NOMO-1 (cell line): ENCODE results near the gene PRUNE2.

Source experiments
- DNase-seq, 2 experiments: peaks; one replicate each; lab custom pipeline; 2025; ENCODE audit not compliant: unreplicated experiment in 2 of 2; lab: John Stamatoyannopoulos, UW

Gene PRUNE2

DNA sequence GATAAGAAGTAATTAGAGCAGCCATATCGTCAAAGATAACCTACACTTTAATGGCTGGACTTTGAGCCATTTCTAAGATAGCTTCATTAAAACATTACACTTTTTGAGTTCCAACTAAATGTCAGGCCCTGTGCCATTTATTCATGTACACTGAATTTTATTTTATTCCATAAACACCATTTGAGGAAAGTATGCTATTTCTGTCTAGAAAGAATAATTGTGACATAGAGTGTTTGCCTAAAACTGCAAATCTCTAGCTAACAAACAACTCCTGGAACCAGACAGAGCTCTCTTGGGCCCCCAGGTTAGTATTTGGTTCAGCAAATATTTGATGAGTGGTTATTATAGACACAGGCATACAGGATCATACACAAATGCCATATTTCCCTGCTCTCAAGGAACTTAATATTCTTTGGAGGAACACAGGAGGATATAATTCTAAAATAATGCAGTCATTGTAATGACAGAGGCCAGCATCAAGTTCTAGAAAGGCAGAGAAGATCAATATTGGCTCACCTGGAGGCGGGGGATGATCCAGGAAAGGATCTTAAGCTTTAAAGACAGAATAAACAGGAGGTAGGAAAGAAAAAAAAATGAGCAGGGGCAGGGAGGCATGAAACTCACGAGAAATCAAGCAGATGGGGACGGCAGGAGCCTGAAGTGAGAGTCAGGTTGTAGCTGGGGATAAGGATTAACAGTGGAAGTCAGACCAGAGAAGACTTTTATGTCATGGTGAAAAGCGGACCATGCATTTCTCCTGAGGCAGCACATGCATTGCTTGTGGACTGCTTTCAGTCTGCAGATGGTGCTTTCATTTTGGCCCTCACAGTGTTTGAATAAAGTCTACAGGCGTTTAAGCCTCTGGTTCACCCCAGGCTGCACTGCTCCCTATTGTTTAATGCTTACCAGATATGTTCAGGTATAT lies 319.3 kb downstream of the PRUNE2 start:
- no peak for DNase-seq

DNA sequence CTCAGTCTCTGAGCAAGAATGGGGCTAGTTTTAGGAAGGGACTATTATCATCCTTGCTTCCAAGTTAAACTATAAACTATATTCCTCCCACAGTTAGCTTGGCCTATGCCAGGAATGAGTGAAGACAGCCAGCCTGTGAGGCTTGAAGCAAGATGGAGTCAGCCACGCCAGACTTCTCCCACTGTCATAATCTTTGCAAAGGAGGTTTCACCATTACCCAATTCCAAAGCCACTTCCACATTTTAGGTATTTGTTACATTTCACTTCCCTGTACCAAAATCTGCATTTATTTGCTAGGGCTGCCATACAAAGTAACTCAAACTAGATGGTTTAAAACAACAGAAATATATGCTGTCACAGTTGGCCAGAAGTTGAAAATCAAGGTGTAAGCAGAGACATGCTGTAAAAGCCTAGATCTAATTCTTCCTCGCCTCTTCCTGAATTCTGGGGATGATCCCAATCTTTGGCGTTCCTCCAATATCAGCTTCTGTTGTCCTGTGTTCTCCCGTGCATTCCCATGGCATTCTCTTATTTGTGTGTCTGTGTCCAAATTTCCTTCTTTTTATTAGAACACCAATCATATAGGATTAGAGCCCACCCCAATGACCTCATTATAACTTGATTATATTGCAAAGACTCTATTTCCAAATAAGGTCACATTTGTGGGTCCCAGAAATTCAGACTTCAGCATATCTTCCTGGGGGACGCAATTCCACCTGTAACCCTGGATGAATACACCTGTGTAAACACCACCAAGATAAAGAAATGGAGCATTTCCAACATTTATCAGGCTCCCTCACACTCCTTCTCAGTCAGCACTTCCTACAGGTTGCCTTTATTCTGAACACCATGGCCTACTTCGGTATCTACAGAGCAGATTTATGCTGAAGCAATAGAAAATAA lies 320.2 kb downstream of the PRUNE2 start:
- DNase-seq: peak; percentile 37 to 60

DNA sequence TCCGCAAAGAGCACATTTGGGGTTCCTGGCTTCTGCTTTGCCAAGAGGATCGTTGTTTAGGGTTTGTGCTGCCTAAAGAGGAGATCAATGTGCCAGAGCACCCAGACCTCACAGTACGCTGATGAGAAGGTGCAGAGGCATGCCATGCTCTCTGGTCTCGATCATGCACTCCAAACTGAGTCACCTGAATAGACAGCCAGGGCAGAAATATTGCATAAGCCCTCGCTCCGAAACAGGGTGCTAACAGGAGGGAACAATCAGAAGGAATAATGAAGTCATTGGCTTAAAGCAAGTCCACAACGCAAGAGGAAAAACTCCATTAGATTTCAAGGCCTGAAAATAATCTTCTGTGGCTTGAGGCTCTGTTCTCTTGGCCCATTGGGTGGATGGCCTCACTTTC lies 322.7 kb downstream of the PRUNE2 start:
- DNase-seq: no peak

DNA sequence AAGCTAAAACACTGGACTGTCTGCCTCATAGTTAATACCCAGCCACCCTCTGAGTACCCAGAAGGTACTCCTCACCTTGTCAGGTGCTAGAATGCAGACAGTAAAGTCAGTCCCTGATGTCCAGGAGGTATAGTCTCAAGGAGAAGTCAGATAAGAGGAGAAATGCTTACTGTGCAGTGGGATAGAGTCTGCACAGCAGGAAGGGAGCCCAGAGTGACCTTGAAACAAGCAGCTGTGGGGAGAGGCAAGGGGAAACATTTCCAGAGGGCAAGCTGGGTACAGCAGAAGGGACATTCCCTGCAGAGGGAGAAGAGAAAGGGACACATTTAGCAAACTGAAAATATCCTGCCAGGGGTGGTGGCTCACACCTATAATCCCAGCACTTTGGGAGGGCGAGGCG lies 324.2 kb downstream of the PRUNE2 start:
- DNase-seq: no peak

DNA sequence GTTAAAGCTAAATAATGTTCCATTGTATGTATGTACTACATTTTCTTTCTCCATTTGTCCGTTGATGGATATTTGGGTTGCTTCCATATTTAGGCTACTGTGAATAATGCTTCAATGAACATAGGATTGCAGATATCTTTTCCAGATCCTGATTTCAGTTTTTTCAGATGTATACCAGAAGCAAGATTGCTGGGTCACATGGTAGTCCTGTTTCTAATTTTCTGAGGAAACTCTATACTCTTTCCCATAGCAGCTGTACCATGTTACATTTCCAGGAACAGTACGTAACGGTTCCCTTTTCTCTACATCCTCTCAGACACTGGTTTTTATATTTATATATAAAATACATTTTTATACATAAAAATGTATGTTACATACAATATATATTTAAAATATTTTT lies 325.1 kb downstream of the PRUNE2 start:
- DNase-seq: no peak

DNA sequence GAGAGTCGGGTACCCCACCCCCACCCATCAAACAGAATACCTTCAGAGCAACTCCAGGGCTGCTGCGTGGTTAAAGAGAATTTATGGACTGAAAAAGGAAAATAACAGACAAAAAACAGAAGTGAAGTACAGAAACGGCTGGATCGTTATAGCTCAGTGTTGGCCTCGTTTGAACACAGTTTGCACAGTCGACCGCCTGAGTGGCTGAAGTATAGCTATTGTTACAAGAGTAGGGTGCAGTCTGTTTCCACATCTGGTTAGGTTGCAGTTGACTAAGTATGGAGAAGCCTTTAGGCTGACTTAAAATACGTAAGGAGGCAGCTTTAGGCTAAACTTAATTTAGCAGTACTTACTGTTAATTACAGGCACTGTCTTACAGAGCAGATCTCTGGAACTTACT lies 325.7 kb downstream of the PRUNE2 start:
- peak; percentile 53 to 79 for DNase-seq

DNA sequence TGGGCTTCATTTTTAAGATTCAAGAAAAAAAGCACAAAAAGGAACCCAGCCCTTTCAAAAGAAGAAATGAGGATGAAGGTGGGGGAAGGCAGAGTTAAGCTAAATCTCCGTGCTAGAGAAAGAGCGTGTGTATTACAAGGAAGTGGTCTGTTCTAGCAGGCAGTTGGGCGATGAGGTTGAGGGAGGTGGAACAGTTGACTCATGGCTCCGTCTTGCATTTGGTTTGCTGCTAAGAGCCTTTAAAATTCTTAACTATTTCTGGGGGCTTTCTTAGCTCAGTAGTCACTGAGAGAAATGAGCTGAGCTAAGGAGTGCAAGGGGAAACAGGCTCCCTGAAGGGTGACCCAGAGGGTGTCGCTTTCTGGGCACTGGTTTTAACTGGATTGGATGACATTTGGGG lies 329.6 kb downstream of the PRUNE2 start:
- peak; percentile 80 to 88 for DNase-seq

DNA sequence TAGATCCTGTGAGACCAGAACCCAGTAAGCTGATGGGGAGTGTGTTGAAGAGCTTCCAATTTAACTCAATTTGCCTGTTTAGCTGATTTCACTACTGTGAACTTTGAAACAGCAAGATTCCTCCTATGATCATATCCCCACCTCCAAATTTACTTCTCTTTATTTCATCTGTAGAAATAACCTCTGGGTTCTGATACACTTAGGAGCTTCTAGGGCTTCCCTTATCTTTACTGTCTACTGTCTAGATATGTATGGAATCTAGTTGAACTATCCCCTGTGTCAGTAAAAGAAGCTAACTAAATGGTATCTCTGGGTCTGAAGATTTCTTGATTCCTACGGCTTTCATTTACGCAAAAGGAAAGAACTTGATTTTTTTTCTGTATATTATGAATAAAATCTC lies 330.2 kb downstream of the PRUNE2 start:
- no peak for DNase-seq

DNA sequence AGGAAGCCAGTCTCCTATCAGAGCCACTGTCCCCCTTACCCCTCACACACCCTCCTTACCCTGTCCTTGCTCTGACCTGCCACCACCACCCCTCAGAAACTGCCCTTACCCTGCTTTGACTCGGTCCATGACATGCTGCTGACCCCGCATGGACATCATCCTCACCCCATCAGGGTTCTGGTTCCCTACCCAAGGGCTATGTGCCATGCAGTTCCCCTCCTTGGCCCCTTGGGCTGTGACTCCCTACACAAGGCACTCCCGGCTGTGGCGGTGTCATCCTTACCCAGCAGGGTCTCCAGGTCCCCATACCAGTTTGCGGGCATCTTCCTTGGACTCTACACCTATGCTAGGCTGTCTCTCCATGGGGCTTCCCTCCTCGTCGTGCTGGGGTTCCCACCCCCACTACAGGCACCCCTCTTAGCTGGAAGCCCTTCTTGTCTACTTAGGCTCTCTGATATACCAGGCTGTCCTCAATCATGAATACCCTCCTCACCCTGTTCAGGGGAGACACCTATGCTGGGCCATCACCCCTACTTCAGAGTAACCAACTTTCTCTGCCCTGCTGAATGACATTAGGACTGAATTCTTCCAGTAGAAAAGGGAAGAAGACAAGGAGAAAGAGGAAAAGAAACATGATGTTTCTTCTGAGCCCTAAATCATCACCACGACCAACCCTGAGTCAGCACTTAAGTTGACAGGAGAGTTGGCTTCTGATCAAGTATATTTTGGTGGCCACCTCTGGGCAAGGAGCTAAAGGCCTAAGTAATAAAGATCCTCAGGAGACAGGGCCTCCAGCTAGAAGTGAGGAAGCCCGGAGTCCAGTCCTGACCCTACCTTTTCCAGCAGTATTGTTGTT lies 331.8 kb downstream of the PRUNE2 start:
- peak; percentile 54 to 56 for DNase-seq

DNA sequence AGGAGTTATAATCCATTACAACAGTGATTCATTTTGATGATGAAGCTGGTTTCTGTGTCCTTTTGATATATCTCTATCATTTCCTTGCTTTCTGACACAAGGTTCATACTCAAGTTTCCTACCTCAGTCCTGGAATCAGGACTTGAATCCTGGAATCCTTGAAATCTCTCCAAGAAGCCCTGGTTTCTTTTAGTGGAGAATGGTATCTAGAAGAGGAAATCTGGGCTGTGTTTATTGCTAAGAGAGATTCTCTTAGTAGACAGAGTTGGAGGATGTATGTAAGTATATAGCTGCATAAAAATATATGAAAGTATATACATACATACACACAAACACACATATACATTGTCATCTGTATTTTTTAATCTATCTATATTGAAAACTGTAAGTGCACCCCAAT lies 332.5 kb downstream of the PRUNE2 start:
- DNase-seq: no peak

DNA sequence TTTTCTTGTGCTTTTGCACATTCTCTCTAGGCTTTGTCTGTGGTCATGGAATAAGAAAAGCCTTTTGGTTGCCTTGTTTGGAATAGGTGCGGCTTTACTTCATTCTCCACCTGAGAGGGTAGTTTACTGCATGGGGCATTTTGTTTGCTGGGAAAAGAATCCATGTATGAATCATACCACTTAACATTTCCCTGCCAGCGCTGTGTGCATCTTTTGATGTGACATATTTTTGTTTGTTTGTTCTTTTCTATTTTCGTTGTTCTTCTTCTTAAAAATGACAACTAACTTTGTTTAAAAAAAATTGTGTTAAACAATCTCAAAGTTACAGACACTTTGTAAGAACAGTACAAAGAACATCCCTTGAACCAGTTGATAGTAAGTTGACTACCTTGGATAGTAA lies 333.8 kb downstream of the PRUNE2 start:
- DNase-seq: no peak

DNA sequence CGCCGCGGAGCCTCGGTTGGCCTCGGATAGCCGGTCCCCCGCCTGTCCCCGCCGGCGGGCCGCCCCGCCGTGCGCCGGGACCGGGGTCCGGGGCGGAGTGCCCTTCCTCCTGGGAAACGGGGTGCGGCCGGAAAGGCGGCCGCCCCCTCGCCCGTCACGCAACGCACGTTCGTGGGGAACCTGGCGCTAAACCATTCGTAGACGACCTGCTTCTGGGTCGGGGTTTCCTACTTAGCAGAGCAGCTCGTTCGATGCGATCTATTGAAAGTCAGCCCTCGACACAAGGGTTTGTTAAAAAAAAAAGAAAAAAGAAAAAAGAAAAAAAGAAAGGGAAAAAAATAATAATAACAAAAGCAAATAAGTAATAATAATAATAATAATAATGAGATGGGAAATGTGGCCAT lies 334.2 kb downstream of the PRUNE2 start:
- DNase-seq: no peak

DNA sequence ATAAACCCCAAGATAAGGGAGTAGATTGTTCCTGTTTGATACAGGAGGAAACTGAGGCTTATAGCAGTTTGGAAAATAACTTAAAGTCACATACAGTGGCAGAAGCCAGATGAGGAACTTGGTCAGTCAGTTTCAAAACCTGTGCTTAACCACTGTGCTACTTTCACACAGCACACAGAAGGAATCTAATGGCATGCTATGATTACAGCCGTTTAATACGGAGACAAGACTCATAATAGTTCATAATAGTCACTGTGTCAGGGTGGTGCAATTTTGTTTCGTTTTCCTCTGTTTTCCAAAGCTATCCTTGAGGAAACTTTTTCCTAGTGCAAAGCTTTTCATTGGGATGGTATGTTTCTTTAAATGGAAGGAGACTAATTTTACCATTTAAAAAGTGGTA lies 334.6 kb downstream of the PRUNE2 start:
- peak in 1 of 2 experiments; percentile 71 for DNase-seq

DNA sequence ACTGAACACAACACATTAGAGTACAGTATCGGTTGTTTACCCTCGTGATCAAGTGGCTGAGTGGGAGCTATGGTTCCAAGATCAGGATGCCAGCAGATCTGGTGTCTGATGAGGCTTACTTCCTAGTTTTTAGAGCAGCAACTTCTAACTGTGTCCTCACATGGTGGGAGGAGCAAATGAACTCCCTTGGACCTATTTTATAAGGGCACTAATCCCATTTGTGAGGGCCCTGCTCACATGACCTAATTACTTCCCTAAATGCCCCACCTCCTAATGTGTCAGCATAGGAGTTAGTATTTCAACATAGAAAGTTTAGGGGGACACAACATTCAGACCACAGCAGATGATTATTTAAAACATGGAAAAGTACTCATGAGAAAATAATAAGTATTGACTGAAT lies 335.1 kb downstream of the PRUNE2 start:
- no peak for DNase-seq

DNA sequence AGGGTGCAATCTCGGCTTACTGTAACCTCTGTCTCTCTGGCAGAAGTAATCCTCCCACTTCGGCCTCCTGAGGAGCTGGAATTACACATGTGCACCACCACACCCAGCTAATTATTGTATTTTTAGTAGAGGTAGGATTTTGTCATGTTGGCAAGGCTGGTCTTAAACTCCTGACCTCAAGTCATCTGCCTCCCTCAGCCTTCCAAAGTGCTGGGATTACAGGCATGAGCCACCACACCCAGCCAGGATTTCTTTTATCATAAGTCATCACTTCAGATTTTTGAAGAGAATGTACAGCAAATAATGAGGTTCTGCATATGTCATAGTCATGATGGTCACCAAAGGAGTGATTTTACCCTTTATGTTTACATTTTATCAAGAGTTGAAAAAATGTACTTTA lies 338.8 kb downstream of the PRUNE2 start:
- DNase-seq: no peak

DNA sequence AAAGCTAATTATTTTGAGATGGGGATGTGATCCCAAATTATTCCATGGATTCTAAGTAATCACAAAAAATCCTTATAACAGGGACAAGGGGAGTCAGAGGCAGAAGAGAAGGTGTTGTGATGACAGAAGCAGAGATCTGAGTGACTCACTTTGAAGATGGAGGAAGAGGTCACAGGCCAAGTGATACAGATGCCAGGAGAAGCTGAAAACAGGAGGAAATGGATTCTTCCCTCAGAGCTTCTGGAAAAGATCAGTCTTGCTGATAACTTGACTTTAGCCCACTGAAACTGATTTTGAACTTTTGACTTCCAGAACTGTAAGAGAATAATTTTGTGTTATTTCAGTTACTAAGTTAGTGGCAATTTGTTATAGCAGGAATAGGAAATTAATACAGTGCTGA lies 341.6 kb downstream of the PRUNE2 start:
- no peak for DNase-seq

DNA sequence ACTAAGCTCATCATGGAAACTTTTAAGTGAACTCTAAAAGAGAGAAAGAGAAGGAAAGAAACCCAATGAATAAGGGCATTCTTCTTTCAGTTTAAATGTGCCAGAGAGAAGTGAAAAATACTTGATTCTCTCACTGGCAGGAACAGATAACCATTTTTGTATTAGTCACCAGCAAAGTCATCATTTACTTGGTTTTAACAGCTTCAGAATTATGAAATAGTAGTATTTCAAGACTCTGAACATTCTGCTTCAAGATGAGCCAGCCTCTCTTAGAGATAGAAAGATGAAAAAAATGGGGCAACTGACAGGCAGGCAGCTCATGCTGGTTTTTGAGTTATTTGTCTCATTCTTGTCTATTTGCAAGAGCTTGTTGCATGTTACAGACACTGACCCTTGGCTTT lies 343.4 kb downstream of the PRUNE2 start:
- DNase-seq: peak; percentile 35 to 75

DNA sequence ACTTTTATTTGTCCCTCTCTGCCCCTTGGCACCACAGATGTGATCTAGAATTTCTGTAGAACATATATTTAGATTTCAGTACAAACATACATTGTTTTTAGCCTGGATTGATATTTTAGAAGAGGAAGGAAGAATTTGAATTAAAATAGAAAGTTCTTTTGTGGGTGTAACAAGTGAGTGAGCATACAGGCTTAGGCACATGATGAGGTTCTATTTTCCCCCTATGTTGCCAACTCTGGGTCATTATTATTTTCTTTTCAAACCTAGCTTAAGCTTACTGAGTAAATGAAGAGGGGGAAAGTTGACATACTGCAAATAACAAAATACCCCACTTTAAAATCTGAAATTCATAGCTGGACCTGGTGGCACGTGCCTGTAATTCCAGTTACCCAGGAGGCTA lies 344.0 kb downstream of the PRUNE2 start:
- DNase-seq: no peak
